ENCODE measurements around the gene KCNT1. TPM values are rescaled to one million over a fixed set of nuclear protein-coding genes. Genes with fewer than 3 reads are reported as not detected.

Gene KCNT1
- total and polyA plus RNA-seq, 4 experiments from 2014 or later = 0.06 to 0.20 TPM; not detected in 2

- POLR2A ChIA-PET (ENCODE audit: partially characterized antibody) = no interaction called here
- H3K9me3 ChIP-seq (ENCODE audit: control insufficient read depth in 1 of 2, low read length in 2 of 2) = no peaks in the 10 kb centered on the region
- Mint-ChIP-seq H3K9me3 (peaks cover 0 to 3% (median under 1%) of the 10 kb centered on the region in 8 donors), H3K4me1 (no peaks in the 10 kb centered on the region), H3K27me3 (peaks cover 0 to 2% of the 10 kb centered on the region in 2 donors), H3K27ac (no peak overlapping the region), H3K36me3 (no peaks in the 10 kb centered on the region), H3K4me3 (no peak overlapping the region)
- DNase-seq = no peak
- no peak overlapping the region for H3K4me3 ChIP-seq (ENCODE audit: low read length in 2 of 2)
- intact Hi-C loops (cut with micrococcal nuclease) = no loop called here
- H3K27ac ChIP-seq (ENCODE audit: low read depth, low read length) = no peak overlapping the region
- H3K4me1 ChIP-seq (ENCODE audit: insufficient read depth, low read length) = no peaks in the 10 kb centered on the region
- no peaks in the 10 kb centered on the region for H3K36me3 ChIP-seq (ENCODE audit: insufficient read depth, low read length)
- CTCF ChIA-PET (ENCODE audit: partially characterized antibody) = no interaction called here
- no peaks in the 10 kb centered on the region for H3K27me3 ChIP-seq (ENCODE audit: insufficient read depth, low read length)
Measured at GRCh38 chr9:135771401-135772051, 69.5 kb downstream of the KCNT1 start.

- Mint-ChIP-seq H3K9me3 (no peaks in the 10 kb centered on the region), H3K4me1 (no peaks in the 10 kb centered on the region), H3K27ac (no peak overlapping the region), H3K36me3 (no peaks in the 10 kb centered on the region), H3K4me3 (no peak overlapping the region), H3K27me3 (peaks cover 0 to 2% of the 10 kb centered on the region in 2 donors)
- no peaks in the 10 kb centered on the region for H3K27me3 ChIP-seq (ENCODE audit: insufficient read depth, low read length)
- H3K27ac ChIP-seq (ENCODE audit: low read depth, low read length) = no peak overlapping the region
- POLR2A ChIA-PET (ENCODE audit: partially characterized antibody) = no interaction called here
- no peak overlapping the region for H3K4me3 ChIP-seq (ENCODE audit: low read length in 2 of 2)
- no peaks in the 10 kb centered on the region for H3K36me3 ChIP-seq (ENCODE audit: insufficient read depth, low read length)
- intact Hi-C loops (cut with micrococcal nuclease) = no loop called here
- no peaks in the 10 kb centered on the region for H3K9me3 ChIP-seq (ENCODE audit: control insufficient read depth in 1 of 2, low read length in 2 of 2)
- DNase-seq = no peak
- H3K4me1 ChIP-seq (ENCODE audit: insufficient read depth, low read length) = no peaks in the 10 kb centered on the region
- CTCF ChIA-PET (ENCODE audit: partially characterized antibody) = no interaction called here
Measured at GRCh38 chr9:135772056-135772646, 70.2 kb downstream of the KCNT1 start.

GRCh38 chr9:135772702-135773493 lies 70.9 kb downstream of the KCNT1 start:
- Histone ChIP-seq H3K36me3 (ENCODE audit: insufficient read depth, low read length) (no peaks in the 10 kb centered on the region), H3K27ac (ENCODE audit: low read depth, low read length) (no peak overlapping the region), H3K4me1 (ENCODE audit: insufficient read depth, low read length) (no peaks in the 10 kb centered on the region), H3K9me3 (ENCODE audit: control insufficient read depth in 1 of 2, low read length in 2 of 2) (no peaks in the 10 kb centered on the region), H3K27me3 (ENCODE audit: insufficient read depth, low read length) (no peaks in the 10 kb centered on the region), H3K4me3 (ENCODE audit: low read length in 2 of 2) (no peak overlapping the region)
- H3K9me3 Mint-ChIP-seq = no peaks in the 10 kb centered on the region
- peaks cover 0 to 2% of the 10 kb centered on the region in 2 donors for H3K27me3 Mint-ChIP-seq
- H3K36me3 Mint-ChIP-seq = no peaks in the 10 kb centered on the region
- CTCF ChIA-PET (ENCODE audit: partially characterized antibody) = no interaction called here
- H3K4me3 Mint-ChIP-seq = no peak overlapping the region
- POLR2A ChIA-PET (ENCODE audit: partially characterized antibody) = no interaction called here
- intact Hi-C loops (cut with micrococcal nuclease) = no loop called here
- H3K27ac Mint-ChIP-seq = no peak overlapping the region
- DNase-seq = no peak
- H3K4me1 Mint-ChIP-seq = no peaks in the 10 kb centered on the region

- CTCF ChIA-PET (ENCODE audit: partially characterized antibody) = no interaction called here
- H3K4me3 ChIP-seq (ENCODE audit: low read length in 2 of 2) = no peak overlapping the region
- H3K27me3 ChIP-seq (ENCODE audit: insufficient read depth, low read length) = no peaks in the 10 kb centered on the region
- no peaks in the 10 kb centered on the region for H3K4me1 ChIP-seq (ENCODE audit: insufficient read depth, low read length)
- POLR2A ChIA-PET (ENCODE audit: partially characterized antibody) = no interaction called here
- H3K9me3 Mint-ChIP-seq = no peaks in the 10 kb centered on the region
- H3K27me3 Mint-ChIP-seq = peaks cover 0 to 2% of the 10 kb centered on the region in 2 donors
- H3K4me1 Mint-ChIP-seq = no peaks in the 10 kb centered on the region
- H3K36me3 Mint-ChIP-seq = no peaks in the 10 kb centered on the region
- no peaks in the 10 kb centered on the region for H3K9me3 ChIP-seq (ENCODE audit: control insufficient read depth in 1 of 2, low read length in 2 of 2)
- no peak overlapping the region for H3K27ac Mint-ChIP-seq
- no peak overlapping the region for H3K27ac ChIP-seq (ENCODE audit: low read depth, low read length)
- intact Hi-C loops (cut with micrococcal nuclease) = no loop called here
- DNase-seq = no peak
- H3K36me3 ChIP-seq (ENCODE audit: insufficient read depth, low read length) = no peaks in the 10 kb centered on the region
- H3K4me3 Mint-ChIP-seq = no peak overlapping the region
Measured at GRCh38 chr9:135773530-135774238, 71.7 kb downstream of the KCNT1 start.

- intact Hi-C loops (cut with micrococcal nuclease) = no loop called here
Measured at GRCh38 chr9:135774239-135774747, 72.3 kb downstream of the KCNT1 start.

GRCh38 chr9:135774794-135775525 lies 73.0 kb downstream of the KCNT1 start:
- POLR2A ChIA-PET (ENCODE audit: partially characterized antibody) = no interaction called here
- Mint-ChIP-seq H3K36me3 (no peaks in the 10 kb centered on the region), H3K4me1 (no peaks in the 10 kb centered on the region), H3K27ac (no peak overlapping the region), H3K9me3 (no peaks in the 10 kb centered on the region), H3K27me3 (no peaks in the 10 kb centered on the region), H3K4me3 (no peak overlapping the region)
- CTCF ChIA-PET (ENCODE audit: partially characterized antibody) = no interaction called here
- no peaks in the 10 kb centered on the region for H3K36me3 ChIP-seq (ENCODE audit: insufficient read depth, low read length)
- no peaks in the 10 kb centered on the region for H3K9me3 ChIP-seq (ENCODE audit: control insufficient read depth in 1 of 2, low read length in 2 of 2)
- H3K4me1 ChIP-seq (ENCODE audit: insufficient read depth, low read length) = no peaks in the 10 kb centered on the region
- no peak overlapping the region for H3K4me3 ChIP-seq (ENCODE audit: low read length in 2 of 2)
- no peaks in the 10 kb centered on the region for H3K27me3 ChIP-seq (ENCODE audit: insufficient read depth, low read length)
- DNase-seq = no peak
- intact Hi-C loops (cut with micrococcal nuclease) = no loop called here
- no peak overlapping the region for H3K27ac ChIP-seq (ENCODE audit: low read depth, low read length)

More at GRCh38 chr9:135774239-135774747, 72.3 kb downstream of the KCNT1 start:
- Mint-ChIP-seq H3K4me3 (no peak overlapping the region), H3K4me1 (no peaks in the 10 kb centered on the region), H3K27ac (no peak overlapping the region), H3K9me3 (no peaks in the 10 kb centered on the region), H3K36me3 (no peaks in the 10 kb centered on the region), H3K27me3 (no peaks in the 10 kb centered on the region)
- DNase-seq = no peak
- ChIA-PET CTCF (ENCODE audit: partially characterized antibody) (no interaction called here), POLR2A (ENCODE audit: partially characterized antibody) (no interaction called here)
- Histone ChIP-seq H3K27ac (ENCODE audit: low read depth, low read length) (no peak overlapping the region), H3K4me3 (ENCODE audit: low read length in 2 of 2) (no peak overlapping the region), H3K36me3 (ENCODE audit: insufficient read depth, low read length) (no peaks in the 10 kb centered on the region), H3K27me3 (ENCODE audit: insufficient read depth, low read length) (no peaks in the 10 kb centered on the region), H3K4me1 (ENCODE audit: insufficient read depth, low read length) (no peaks in the 10 kb centered on the region), H3K9me3 (ENCODE audit: control insufficient read depth in 1 of 2, low read length in 2 of 2) (no peaks in the 10 kb centered on the region)
